Effector memory CD8-positive, alpha-beta T cell (primary cell): Measurements from ENCODE around the gene SRPK3.

Experiments
- ATAC-seq: fragments of 150-1000 bp; cut with Tn5 transposase; replicated peaks from 2 replicates; pipeline ENCODE4 v1.10.0; 2021; ENCODE audit warnings: mild to moderate bottlenecking, moderate library complexity
- DNase-seq, 3 experiments: peaks; one replicate each; pipeline ENCODE4 v3.0.0; 2021
- H3K27ac Mint-ChIP-seq, 2 donors: one replicate each; pipeline ENCODE4 v1.8.0; 2022; ENCODE audit warnings: mild to moderate bottlenecking in 2 of 2, mixed read lengths in 2 of 2, moderate library complexity in 2 of 2
- H3K27me3 Mint-ChIP-seq, 2 donors: one replicate each; pipeline ENCODE4 v1.8.0; 2022; ENCODE audit warnings: mixed read lengths in 2 of 2
- H3K36me3 Mint-ChIP-seq: one replicate; pipeline ENCODE4 v1.8.0; 2022; ENCODE audit warnings: mild to moderate bottlenecking, moderate library complexity, mixed read lengths; ENCODE audit not compliant: insufficient read depth
- H3K4me1 Mint-ChIP-seq, 2 donors: one replicate each; pipeline ENCODE4 v1.8.0; 2022; ENCODE audit warnings: low read depth in 2 of 2, mixed read lengths in 2 of 2
- H3K4me3 Mint-ChIP-seq, 2 donors: one replicate each; pipeline ENCODE4 v1.8.0; 2022; ENCODE audit warnings: mild to moderate bottlenecking in 2 of 2, mixed read lengths in 2 of 2, moderate library complexity in 2 of 2
- H3K9me3 Mint-ChIP-seq, 2 donors: one replicate each; pipeline ENCODE4 v1.8.0; 2022; ENCODE audit warnings: mixed read lengths in 2 of 2

The SRPK3 gene

GRCh38 chrX:153770601-153771414, 10.0 kb upstream of the SRPK3 start:
- peaks cover 4 to 5% of the 10 kb centered on the region in 2 donors for H3K4me1 Mint-ChIP-seq
- no peaks in the 10 kb centered on the region for H3K36me3 Mint-ChIP-seq
- no peaks in the 10 kb centered on the region for H3K9me3 Mint-ChIP-seq

DNA sequence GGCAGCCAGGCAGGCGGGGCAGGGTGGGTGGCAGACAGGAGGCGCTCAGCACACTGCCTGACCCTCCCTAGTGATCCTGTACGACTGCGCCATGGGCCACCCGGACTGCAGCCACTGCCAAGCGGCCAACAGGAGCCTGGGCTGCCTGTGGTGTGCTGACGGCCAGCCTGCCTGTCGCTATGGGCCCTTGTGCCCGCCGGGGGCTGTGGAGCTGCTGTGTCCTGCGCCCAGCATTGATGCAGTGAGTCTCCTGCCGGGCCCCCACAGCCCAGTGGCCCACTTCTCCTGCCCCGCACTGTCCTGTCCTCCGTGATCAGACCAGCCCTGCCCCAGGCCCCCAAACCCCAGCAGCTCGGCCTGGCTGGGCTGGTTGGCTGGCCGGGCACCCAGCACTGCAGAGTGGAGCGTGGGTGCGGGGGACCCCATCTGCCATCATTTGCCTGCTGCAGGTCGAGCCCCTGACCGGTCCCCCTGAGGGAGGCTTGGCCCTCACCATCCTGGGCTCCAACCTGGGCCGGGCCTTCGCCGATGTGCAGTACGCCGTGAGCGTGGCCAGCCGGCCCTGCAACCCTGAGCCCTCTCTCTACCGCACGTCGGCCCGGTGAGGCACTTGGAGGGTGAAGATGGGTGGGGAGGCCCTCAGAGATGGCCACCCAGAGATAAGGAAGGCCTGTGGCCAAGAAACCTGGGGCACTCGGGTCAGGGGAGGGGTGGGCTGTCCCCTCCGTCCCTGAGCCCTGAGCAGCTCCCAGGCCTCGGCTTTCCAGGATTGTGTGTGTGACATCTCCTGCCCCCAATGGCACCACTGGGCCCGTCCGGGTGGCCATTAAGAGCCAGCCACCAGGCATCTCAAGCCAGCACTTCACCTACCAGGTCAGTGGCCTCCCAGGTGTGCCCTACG, 9.2 kb upstream of the SRPK3 start:
- Mint-ChIP-seq H3K9me3 (no peaks in the 10 kb centered on the region), H3K4me3 (no peak overlapping the region), H3K27me3 (no peaks in the 10 kb centered on the region), H3K27ac (no peak overlapping the region), H3K36me3 (no peaks in the 10 kb centered on the region), H3K4me1 (peaks cover 4 to 5% of the 10 kb centered on the region in 2 donors)
- no peak for ATAC-seq
- no peak for DNase-seq

More at GRCh38 chrX:153770601-153771414, 10.0 kb upstream of the SRPK3 start:
- no peak for ATAC-seq
- H3K27me3 Mint-ChIP-seq, result no peaks in the 10 kb centered on the region
- no peak overlapping the region for H3K4me3 Mint-ChIP-seq
- DNase-seq, result no peak
- H3K27ac Mint-ChIP-seq, result no peak overlapping the region

- Mint-ChIP-seq H3K36me3 (no peaks in the 10 kb centered on the region), H3K4me3 (no peak overlapping the region), H3K27ac (no peak overlapping the region), H3K4me1 (peaks cover 4 to 5% of the 10 kb centered on the region in 2 donors), H3K27me3 (no peaks in the 10 kb centered on the region), H3K9me3 (no peaks in the 10 kb centered on the region)
- DNase-seq (no peak), ATAC-seq (no peak)
These were observed 8.3 kb upstream of the SRPK3 start for GRCh38 chrX:153772316-153773217.

GRCh38 chrX:153773218-153773611, 7.6 kb upstream of the SRPK3 start:
- Mint-ChIP-seq H3K4me3 (no peak overlapping the region), H3K27ac (no peak overlapping the region), H3K36me3 (no peaks in the 10 kb centered on the region), H3K4me1 (peaks cover under 1 to 2% of the 10 kb centered on the region in 2 donors), H3K9me3 (no peaks in the 10 kb centered on the region), H3K27me3 (no peaks in the 10 kb centered on the region)
- no peak for DNase-seq
- ATAC-seq, result no peak

- H3K36me3 Mint-ChIP-seq, result no peaks in the 10 kb centered on the region
- no peak overlapping the region for H3K27ac Mint-ChIP-seq
- no peaks in the 10 kb centered on the region for H3K9me3 Mint-ChIP-seq
- ATAC-seq (no peak), DNase-seq (no peak)
- H3K4me1 Mint-ChIP-seq, result no peaks in the 10 kb centered on the region
- no peaks in the 10 kb centered on the region for H3K27me3 Mint-ChIP-seq
- no peak overlapping the region for H3K4me3 Mint-ChIP-seq
These were observed 6.9 kb upstream of the SRPK3 start for GRCh38 chrX:153773741-153774575.

GRCh38 chrX:153774576-153775292, 6.1 kb upstream of the SRPK3 start:
- H3K36me3 Mint-ChIP-seq, result no peaks in the 10 kb centered on the region
- H3K27me3 Mint-ChIP-seq, result peaks cover 0 to 4% of the 10 kb centered on the region in 2 donors
- ATAC-seq (no peak), DNase-seq (no peak)
- H3K9me3 Mint-ChIP-seq, result no peaks in the 10 kb centered on the region
- no peak overlapping the region for H3K27ac Mint-ChIP-seq
- no peak overlapping the region for H3K4me3 Mint-ChIP-seq
- H3K4me1 Mint-ChIP-seq, result no peaks in the 10 kb centered on the region

- Mint-ChIP-seq H3K4me3 (no peak overlapping the region), H3K27ac (no peak overlapping the region), H3K27me3 (peaks cover 7 to 11% of the 10 kb centered on the region in 2 donors), H3K9me3 (no peaks in the 10 kb centered on the region), H3K36me3 (no peaks in the 10 kb centered on the region), H3K4me1 (peaks cover 0 to 6% of the 10 kb centered on the region in 2 donors)
- no peak for ATAC-seq
- DNase-seq, result no peak
These were observed 5.3 kb upstream of the SRPK3 start for GRCh38 chrX:153775293-153776119.

DNA sequence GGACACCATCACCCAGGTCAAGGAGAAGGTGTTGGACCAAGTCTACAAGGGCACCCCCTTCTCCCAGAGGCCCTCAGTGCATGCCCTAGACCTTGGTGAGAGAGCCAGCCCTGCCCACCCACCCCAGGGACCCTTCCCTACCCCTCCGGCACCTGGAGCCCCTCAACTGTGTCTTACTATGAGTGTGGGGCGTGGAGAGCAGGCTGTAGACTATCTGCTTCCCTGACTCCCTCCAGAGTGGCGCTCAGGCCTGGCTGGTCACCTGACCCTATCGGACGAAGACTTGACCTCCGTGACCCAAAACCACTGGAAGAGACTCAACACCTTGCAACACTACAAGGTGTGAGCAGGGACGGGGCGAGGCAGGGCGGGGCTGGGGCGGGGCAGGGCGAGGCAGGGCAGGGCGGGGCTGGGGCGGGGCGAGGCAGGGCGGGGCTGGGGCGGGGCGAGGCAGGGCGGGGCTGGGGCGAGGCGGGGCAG, 4.7 kb upstream of the SRPK3 start:
- peaks cover 0 to 6% of the 10 kb centered on the region in 2 donors for H3K4me1 Mint-ChIP-seq
- DNase-seq (no peak), ATAC-seq (no peak)
- H3K9me3 Mint-ChIP-seq, result no peaks in the 10 kb centered on the region
- H3K27ac Mint-ChIP-seq, result no peak overlapping the region
- H3K4me3 Mint-ChIP-seq, result no peak overlapping the region
- no peaks in the 10 kb centered on the region for H3K36me3 Mint-ChIP-seq
- peaks cover 7 to 13% of the 10 kb centered on the region in 2 donors for H3K27me3 Mint-ChIP-seq

DNA sequence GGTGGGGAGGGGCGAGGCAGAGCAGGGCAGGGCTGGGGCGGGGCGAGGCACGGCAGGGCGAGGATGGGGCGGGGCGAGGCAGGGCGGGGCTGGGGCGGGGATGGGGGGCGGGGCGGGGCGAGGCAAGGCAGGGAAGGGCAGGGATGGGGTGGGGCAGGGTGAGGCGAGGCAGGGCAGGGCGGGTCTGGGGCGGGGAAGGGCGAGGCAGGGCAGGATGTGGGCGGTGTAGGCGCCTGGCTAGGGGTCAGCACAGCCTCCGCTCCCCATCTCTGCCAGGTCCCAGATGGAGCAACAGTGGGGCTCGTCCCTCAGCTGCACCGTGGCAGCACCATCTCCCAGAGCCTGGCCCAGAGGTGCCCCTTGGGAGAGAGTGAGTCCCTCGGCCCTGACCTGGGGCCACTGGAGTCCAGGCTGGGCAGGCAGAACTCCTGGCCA, 4.2 kb upstream of the SRPK3 start:
- Mint-ChIP-seq H3K4me1 (peaks cover 0 to 6% of the 10 kb centered on the region in 2 donors), H3K27me3 (peaks cover 7 to 13% of the 10 kb centered on the region in 2 donors), H3K4me3 (no peak overlapping the region), H3K9me3 (no peaks in the 10 kb centered on the region), H3K27ac (no peak overlapping the region), H3K36me3 (no peaks in the 10 kb centered on the region)
- ATAC-seq, result no peak
- no peak for DNase-seq

GRCh38 chrX:153777261-153778090, 3.4 kb upstream of the SRPK3 start:
- no peak for DNase-seq
- H3K9me3 Mint-ChIP-seq, result no peaks in the 10 kb centered on the region
- H3K27ac Mint-ChIP-seq, result no peak overlapping the region

More at GRCh38 chrX:153777261-153778090, 3.4 kb upstream of the SRPK3 start:
- Mint-ChIP-seq H3K4me1 (peaks cover 0 to 6% of the 10 kb centered on the region in 2 donors), H3K4me3 (no peak overlapping the region), H3K27me3 (peaks cover 7 to 13% of the 10 kb centered on the region in 2 donors), H3K36me3 (no peaks in the 10 kb centered on the region)
- no peak for ATAC-seq
